Activated T-helper 2 cell treated with anti-CD3 and anti-CD28 coated beads, Interferon-gamma antibody, Interleukin-2, Interleukin-4, amounts not matched to agents 10 μg/mL and 5 μg/mL and 100 μg/mL, durations not matched to agents 14 hours and 24 hours and 36 hours (primary cell): Measurements from ENCODE around the gene PRSS57. TPM values are rescaled to one million over a fixed set of nuclear protein-coding genes. Genes with fewer than 3 reads are reported as not detected.

ENCODE experiments used
- DNase-seq: peaks from one replicate; pipeline ENCODE4 v3.0.0; 2021; ENCODE audit warnings: low spot score
- H3K27ac Mint-ChIP-seq: one replicate; pipeline ENCODE4 v1.8.0; 2021; ENCODE audit warnings: mixed read lengths
- H3K27me3 Mint-ChIP-seq: one replicate; pipeline ENCODE4 v1.8.0; 2021; ENCODE audit warnings: low read depth, mixed read lengths
- H3K36me3 Mint-ChIP-seq: one replicate; pipeline ENCODE4 v1.8.0; 2021; ENCODE audit warnings: low read depth, mixed read lengths
- H3K4me1 Mint-ChIP-seq: one replicate; pipeline ENCODE4 v1.8.0; 2021; ENCODE audit warnings: low read depth, mixed read lengths
- H3K4me3 Mint-ChIP-seq: one replicate; pipeline ENCODE4 v1.8.0; 2021; ENCODE audit warnings: low read depth, mild to moderate bottlenecking, moderate library complexity, mixed read lengths
- H3K9me3 Mint-ChIP-seq: one replicate; pipeline ENCODE4 v1.8.0; 2021; ENCODE audit warnings: mixed read lengths
- intact Hi-C: fragments of 100-400 bp; cut with micrococcal nuclease; formaldehyde crosslinking; loops from one replicate; pipeline ENCODE4 v1.15.1; 2023
- total RNA-seq: library from RNA; stranded (reverse); gene quantifications from 2 replicates; pipeline ENCODE4 v1.2.3, GENCODE V29; 2022

The PRSS57 gene
- total RNA-seq, 1 donor from 2014 or later: not detected

DNA sequence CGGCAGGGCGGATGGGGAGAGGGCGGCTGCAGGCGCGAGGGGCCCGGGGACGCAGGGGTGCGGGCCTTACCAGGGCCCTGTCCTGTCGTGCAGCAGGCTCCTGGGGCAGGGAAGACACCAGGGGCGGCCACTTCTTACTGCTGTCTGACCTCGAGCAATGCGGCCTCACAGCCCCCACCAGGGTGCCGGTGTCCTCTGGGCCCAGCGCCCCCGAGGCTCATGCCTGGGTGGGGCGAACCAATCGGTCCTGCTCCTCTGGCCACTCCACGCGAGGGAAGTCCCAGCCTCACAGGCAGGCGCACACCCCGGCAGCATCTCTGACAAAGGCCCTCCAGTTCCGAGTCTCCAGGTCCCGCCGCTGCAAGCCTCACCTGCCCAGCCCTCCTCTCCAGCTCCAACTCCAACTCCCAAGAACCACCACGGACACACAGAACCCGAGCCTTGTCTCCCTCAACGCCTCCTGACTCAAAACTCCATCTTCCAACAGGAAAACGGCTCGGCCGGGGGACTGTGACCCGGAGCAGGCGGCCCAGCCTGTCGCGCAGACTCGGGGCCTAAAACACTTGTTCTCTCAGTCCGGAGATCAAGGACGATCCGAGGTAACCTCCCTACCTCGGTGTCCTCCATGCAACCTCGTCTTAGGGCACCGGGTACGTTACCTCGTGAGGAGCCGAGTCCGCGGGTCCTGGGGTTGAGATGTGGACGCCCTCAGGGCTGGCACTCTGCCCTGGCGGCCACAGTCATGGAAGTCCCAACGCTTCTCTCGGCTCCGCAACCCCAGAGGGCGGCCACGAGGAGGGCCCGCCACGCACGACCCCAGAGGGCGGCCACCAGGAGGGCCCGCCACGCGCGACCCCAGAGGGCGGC, 49.1 kb downstream of the PRSS57 start:
- peaks cover 24% of the 10 kb centered on the region for H3K36me3 Mint-ChIP-seq
- no peak overlapping the region for H3K4me3 Mint-ChIP-seq
- intact Hi-C loops: no loop called here
- no peaks in the 10 kb centered on the region for H3K9me3 Mint-ChIP-seq
- no peaks in the 10 kb centered on the region for H3K4me1 Mint-ChIP-seq
- H3K27ac Mint-ChIP-seq: no peak overlapping the region
- H3K27me3 Mint-ChIP-seq: no peaks in the 10 kb centered on the region
- no peak for DNase-seq

DNA sequence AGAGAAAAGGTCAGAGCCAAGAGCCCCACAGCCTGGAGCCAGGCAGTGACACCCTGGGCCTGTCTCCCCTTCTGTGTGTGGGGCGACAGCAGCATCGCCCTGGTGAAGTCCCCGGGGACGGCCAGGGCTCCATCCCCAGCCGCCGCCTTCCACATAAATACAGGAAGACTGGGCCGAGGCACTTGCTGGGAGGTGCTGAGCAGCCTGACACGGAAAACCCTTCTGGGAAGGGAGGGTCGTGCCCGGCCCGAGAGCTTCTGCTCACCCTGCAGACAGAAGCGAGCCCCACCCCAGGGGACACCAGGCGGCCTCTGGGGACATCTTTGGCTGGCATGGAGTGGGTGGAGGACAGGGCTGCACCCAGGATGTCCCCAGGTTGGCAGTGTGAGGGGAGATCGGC, 50.5 kb downstream of the PRSS57 start:
- no peak for DNase-seq
- Mint-ChIP-seq H3K27me3 (no peaks in the 10 kb centered on the region), H3K4me3 (no peak overlapping the region), H3K27ac (no peak overlapping the region), H3K4me1 (no peaks in the 10 kb centered on the region), H3K9me3 (no peaks in the 10 kb centered on the region), H3K36me3 (peaks cover 19% of the 10 kb centered on the region)
- intact Hi-C loops: no loop called here

DNA sequence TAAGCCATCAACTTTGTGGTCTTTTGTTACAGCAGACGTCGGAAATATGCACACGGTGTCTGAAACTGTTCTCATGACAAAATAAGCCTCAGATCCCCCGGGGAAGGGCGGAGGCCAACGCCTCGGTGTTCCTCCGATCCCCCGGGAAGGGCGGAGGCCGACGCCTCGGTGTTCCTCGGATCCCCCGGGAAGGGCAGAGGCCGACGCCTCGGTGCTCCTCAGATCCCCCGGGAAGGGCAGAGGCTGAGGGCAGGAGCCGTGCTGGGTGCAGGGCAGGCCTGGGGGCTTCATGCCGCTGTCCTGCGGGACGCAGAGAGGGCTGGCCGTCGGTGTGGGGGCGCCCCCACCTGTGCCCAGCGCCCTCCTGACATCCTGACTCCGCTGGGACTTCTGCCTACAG, 50.9 kb downstream of the PRSS57 start:
- intact Hi-C loops: no loop called here
- DNase-seq: no peak
- Mint-ChIP-seq H3K27me3 (no peaks in the 10 kb centered on the region), H3K27ac (no peak overlapping the region), H3K4me3 (no peak overlapping the region), H3K9me3 (no peaks in the 10 kb centered on the region), H3K36me3 (peaks cover 17% of the 10 kb centered on the region), H3K4me1 (peaks cover under 1% of the 10 kb centered on the region)

DNA sequence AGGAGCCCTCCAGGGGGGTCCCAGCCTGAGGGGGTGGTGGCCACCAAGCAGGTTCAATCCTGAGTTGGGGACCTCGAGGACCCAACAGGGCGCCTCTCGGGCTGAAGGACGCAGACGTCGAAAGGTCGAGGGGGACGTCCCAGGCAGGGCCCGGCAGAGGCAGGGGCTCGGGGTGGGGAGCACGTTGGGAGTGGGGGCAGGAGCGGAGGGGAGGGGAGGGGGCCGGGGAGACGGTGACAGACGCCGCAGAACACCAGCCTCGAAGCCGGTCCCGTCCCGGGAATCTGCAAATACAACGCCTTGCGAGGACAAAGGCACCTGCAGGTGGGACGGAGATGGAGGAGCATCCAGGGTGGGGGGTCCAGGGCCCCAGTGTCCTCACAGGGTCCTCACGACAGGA, 51.5 kb downstream of the PRSS57 start:
- Mint-ChIP-seq H3K36me3 (peaks cover 13% of the 10 kb centered on the region), H3K4me1 (peaks cover 4% of the 10 kb centered on the region), H3K9me3 (no peaks in the 10 kb centered on the region), H3K27ac (no peak overlapping the region), H3K4me3 (no peak overlapping the region), H3K27me3 (no peaks in the 10 kb centered on the region)
- intact Hi-C loops: no loop called here
- no peak for DNase-seq

DNA sequence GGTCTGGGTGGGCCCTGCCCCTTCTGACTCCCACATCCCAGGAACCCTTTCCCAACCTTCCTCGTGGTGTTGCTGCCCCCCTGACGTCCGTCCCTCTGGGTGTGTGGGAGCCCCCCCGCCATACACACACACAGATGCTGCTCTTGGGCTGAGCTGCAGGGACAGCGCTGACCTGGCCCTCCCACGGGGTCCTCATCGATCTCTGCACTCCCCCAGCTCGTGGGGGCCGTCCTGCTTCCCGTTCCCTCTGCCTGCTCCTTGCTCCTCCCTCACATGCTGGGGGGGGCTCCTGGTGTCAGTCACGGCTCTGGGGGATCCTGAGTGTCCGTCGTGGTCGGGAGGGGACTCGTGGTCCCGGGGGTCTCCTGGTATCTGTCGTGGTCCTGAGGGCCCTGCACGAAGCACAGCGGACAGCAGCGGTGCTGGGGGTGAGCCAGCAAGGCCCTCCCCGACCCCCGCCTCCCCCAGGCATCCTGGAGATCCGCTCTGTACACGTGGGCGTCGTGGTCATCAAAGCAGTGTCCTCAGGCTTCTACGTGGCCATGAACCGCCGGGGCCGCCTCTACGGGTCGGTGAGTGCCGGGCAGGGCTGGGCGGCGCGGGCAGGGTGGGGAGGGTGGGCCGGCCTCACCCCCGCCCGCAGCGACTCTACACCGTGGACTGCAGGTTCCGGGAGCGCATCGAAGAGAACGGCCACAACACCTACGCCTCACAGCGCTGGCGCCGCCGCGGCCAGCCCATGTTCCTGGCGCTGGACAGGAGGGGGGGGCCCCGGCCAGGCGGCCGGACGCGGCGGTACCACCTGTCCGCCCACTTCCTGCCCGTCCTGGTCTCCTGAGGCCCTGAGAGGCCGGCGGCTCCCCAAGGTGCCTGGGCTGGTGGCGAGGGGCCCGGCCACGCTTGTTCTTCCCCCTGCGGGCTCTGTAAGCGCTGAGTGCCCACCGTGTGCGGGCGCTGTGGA, 52.2 kb downstream of the PRSS57 start:
- peaks cover 10% of the 10 kb centered on the region for H3K36me3 Mint-ChIP-seq
- no peak overlapping the region for H3K4me3 Mint-ChIP-seq
- DNase-seq: no peak
- H3K4me1 Mint-ChIP-seq: peaks cover 4% of the 10 kb centered on the region
- no peak overlapping the region for H3K27ac Mint-ChIP-seq
- no peaks in the 10 kb centered on the region for H3K27me3 Mint-ChIP-seq
- intact Hi-C loops: no loop called here
- H3K9me3 Mint-ChIP-seq: no peaks in the 10 kb centered on the region

DNA sequence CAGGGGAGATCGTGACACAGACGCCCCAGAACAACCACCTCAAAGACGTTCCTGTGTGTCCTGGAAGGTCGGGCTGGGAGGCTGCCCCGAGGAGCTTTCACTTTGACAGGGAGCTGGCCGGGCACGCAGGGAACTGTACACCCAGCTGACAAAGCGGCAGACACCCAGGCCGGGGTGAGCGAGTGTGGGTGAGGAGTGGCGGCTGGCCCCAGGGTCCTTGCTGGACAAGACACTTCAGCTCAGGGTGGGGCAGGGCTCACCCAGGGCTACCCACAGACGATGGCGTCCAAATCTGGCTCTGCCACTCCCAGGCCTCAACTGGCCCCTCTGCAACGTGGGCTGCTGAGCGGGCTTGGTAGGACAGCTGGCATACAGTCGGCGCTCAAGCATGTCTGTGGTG, 53.5 kb downstream of the PRSS57 start:
- H3K27me3 Mint-ChIP-seq: no peaks in the 10 kb centered on the region
- H3K36me3 Mint-ChIP-seq: peaks cover 10% of the 10 kb centered on the region
- intact Hi-C loops: no loop called here
- H3K4me1 Mint-ChIP-seq: peaks cover 4% of the 10 kb centered on the region
- H3K27ac Mint-ChIP-seq: no peak overlapping the region
- no peak overlapping the region for H3K4me3 Mint-ChIP-seq
- no peaks in the 10 kb centered on the region for H3K9me3 Mint-ChIP-seq
- no peak for DNase-seq

DNA sequence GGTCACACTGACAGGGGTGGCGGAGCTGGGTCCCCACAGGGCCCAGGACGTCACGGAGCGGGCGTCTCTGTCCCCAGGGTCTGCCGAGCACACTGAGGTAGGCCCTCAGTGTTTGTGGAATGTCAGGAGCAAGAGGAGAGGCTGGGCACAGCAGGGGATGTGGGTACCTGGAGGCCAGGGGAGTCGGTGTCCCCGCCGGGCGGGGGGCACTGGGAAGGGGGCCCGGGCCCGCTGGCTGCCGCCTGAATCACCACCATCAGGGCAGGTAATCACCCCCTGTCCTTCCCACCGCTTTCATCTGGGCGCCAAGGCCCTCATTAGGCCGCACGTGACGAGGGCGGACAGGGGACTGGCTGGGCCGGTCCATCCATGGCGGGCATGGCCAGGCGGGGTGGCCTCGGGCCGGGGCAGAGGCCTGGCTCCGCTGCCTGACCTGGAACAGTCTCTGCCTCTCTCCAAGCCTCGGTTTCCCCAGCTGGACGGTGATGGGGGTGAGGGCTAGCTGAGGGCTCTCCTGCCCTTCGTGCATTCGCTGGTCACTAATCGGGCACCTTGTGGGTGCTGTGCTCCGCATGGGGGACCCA, 54.6 kb downstream of the PRSS57 start:
- Mint-ChIP-seq H3K4me1 (peaks cover 4% of the 10 kb centered on the region), H3K9me3 (no peaks in the 10 kb centered on the region), H3K27me3 (no peaks in the 10 kb centered on the region), H3K36me3 (peaks cover 4% of the 10 kb centered on the region), H3K4me3 (no peak overlapping the region), H3K27ac (no peak overlapping the region)
- no peak for DNase-seq
- intact Hi-C loops: no loop called here

DNA sequence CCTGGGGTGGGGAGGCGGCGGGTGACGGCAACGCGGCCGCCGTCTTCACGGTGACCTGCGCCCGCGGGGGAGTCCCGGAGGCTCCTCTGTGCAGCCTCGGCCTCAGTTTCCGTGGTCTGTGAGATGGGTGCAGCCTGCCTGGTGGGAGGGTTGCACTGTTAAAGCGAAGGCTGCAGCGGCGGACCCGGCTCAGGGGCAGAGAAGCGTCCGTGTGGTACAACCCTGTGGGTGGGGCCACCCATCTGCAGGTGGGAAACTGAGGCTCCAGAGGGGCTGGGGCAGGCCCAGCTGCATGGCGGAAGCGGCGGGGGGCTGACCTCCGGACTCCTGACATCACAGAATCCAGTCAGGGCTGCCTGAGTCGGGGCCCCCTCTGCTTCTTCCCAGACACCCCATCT, 55.1 kb downstream of the PRSS57 start:
- no peak overlapping the region for H3K4me3 Mint-ChIP-seq
- no peak overlapping the region for H3K27ac Mint-ChIP-seq
- no peaks in the 10 kb centered on the region for H3K9me3 Mint-ChIP-seq
- peaks cover 4% of the 10 kb centered on the region for H3K4me1 Mint-ChIP-seq
- intact Hi-C loops: no loop called here
- no peak for DNase-seq
- no peaks in the 10 kb centered on the region for H3K27me3 Mint-ChIP-seq
- H3K36me3 Mint-ChIP-seq: peaks cover 4% of the 10 kb centered on the region

DNA sequence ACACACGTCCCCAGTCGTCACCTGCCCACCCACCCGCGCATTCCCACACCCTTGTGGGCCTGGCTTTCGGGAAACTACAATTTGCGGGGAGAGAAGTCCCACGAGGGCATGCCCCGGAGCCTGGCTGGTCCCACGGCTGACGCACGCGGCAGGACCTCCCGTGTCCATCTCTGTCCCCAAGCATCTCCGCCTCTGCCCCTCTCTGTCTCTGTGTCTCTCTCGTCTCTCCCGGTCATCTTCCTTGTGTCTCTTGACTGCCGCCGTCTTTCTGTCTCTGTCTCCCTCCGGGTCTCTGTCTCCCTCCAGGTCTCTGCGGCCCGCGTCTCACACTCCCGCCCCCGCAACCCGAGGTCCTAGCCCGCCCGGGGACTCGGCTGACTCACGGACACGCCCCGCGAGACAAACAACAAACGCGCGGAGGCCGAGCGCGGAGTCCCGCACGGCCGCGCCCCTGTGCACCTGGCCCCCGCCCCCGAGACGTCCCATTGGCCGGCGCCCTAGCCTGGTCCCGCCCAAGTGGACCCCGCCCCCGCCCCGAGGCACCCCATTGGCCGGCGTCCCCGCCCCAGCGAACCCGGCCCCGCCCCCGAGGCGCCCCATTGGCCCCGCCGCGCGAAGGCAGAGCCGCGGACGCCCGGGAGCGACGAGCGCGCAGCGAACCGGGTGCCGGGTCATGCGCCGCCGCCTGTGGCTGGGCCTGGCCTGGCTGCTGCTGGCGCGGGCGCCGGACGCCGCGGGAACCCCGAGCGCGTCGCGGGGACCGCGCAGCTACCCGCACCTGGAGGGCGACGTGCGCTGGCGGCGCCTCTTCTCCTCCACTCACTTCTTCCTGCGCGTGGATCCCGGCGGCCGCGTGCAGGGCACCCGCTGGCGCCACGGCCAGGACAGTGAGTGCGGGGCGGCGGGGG, 55.7 kb downstream of the PRSS57 start, which contains the start of gene FGF22:
Gene FGF22, plus strand, starts transcription at position 627 of the 908 bp plus-strand sequence. Its CDS starts 47 bp downstream, at position 674.
- peak; percentile 86 for DNase-seq
- Mint-ChIP-seq H3K9me3 (no peaks in the 10 kb centered on the region), H3K27ac (no peak within 1 kb of the TSS), H3K4me1 (peaks cover 4% of the 10 kb centered on the region), H3K4me3 (peak within 1 kb of the TSS; percentile 74), H3K27me3 (no peaks in the 10 kb centered on the region), H3K36me3 (no peaks in the 10 kb centered on the region)
- intact Hi-C loops: loop anchor here (10.0 kb wide), 1 partner anchor 105 kb away; the partner anchor contains the start of gene CDC34

DNA sequence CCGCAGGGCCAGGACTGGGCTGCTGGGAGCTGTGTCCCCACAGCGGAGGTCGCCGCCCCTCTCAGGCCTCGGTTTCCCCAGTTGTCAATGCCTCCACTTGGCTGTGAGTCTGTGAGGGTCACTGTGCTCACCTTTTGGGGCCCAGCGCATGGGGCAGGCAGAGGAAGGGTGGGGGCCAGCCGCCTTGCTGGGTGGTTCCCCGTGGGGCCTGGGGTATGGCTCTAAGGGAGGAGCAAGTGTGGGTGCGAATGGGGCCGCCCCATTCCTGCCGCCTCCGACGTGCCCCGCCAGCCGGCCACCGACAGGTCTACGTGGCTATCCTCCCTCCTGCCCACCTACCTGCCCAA, 56.4 kb downstream of the PRSS57 start:
- peaks cover 6% of the 10 kb centered on the region for H3K4me1 Mint-ChIP-seq
- H3K4me3 Mint-ChIP-seq: peak overlapping the region; percentile 74
- no peaks in the 10 kb centered on the region for H3K36me3 Mint-ChIP-seq
- no peak for DNase-seq
- H3K9me3 Mint-ChIP-seq: no peaks in the 10 kb centered on the region
- no peak overlapping the region for H3K27ac Mint-ChIP-seq
- intact Hi-C loops: loop anchor here (10.0 kb wide), 1 partner anchor 104 kb away; the partner anchor contains the start of gene CDC34
- H3K27me3 Mint-ChIP-seq: no peaks in the 10 kb centered on the region
